NB4 (cell line): Measurements from ENCODE around the gene MIA2.
"Not testable (repeated sequence)": the region's sequence is repeated elsewhere in the genome, so short reads cannot be mapped to it uniquely, and the experiment has no call there.

Experiments
- DNase-seq: peaks from one replicate; pipeline ENCODE4 v3.0.0; 2010; ENCODE audit warnings: low read depth
- H3K4me3 ChIP-seq: one replicate; pipeline ENCODE4 v1.5.1; 2011; ENCODE audit warnings: mild to moderate bottlenecking, low read depth, low read length, moderate library complexity
- CTCF ChIP-seq: IDR thresholded peaks from one replicate; pipeline ENCODE4 v1.5.1; 2012; ENCODE audit warnings: low read depth, low read length
- MYC ChIP-seq: IDR thresholded peaks from 2 replicates; pipeline ENCODE4 v1.6.1; 2011; ENCODE audit warnings: low read depth, low read length
- POLR2A ChIP-seq: IDR thresholded peaks from 2 replicates; pipeline ENCODE4 v1.6.1; 2011; ENCODE audit warnings: mild to moderate bottlenecking; ENCODE audit not compliant: insufficient read length; ENCODE audit errors: extremely low read depth
- TF ChIP-seq, protein P1 (sequence below): IDR thresholded peaks from 2 replicates; pipeline ENCODE4 v1.6.1; 2011; ENCODE audit warnings: low read depth, low read length

MIA2 gene

DNA sequence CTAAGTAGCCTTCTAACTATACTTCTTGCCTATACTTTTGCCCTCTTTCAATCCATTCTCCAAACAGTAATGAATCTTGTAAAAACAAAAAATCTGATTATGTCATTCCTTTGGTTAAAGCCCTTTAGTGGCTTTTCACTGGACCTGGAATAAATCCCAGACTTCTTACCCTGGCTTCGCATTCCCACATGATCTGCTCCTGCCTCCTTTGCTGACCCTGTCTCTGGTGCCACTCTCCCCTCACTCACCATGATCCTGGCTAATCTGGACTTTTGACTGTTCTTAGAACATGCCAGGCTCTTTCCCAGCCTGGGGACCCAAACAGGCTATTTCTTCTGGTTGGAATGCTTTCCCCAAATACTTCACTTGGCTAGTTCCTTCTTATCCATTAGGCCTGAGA, 7.9 kb downstream of the MIA2 start:
- H3K4me3 ChIP-seq, result no peak overlapping the region
- no peak for DNase-seq
- TF ChIP-seq MYC (no peak), CTCF (no peak), POLR2A (no peak)
- TF ChIP-seq, protein P1, sequence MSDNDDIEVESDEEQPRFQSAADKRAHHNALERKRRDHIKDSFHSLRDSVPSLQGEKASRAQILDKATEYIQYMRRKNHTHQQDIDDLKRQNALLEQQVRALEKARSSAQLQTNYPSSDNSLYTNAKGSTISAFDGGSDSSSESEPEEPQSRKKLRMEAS, result no peak

DNA sequence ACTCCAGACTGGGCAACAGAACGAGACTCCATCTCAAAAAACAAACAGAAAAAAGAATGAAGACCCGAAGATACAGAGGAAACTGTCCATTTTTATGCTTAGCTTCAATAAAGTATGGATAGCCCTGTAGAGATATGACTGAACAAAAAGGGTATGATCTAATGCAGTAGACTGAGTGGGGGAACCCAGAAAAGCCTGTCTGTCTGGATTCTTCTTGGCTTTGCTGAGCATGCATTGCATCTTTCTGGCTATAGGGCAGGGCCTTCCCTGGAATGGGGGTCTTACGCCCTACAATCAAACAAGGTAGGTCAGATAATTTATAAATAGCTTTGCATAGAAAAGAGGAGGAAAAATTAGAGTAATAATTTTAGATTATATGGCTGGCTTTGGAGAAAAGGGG, 10.1 kb downstream of the MIA2 start:
- no peak for TF ChIP-seq POLR2A
- TF ChIP-seq, protein P1, result no peak

DNA sequence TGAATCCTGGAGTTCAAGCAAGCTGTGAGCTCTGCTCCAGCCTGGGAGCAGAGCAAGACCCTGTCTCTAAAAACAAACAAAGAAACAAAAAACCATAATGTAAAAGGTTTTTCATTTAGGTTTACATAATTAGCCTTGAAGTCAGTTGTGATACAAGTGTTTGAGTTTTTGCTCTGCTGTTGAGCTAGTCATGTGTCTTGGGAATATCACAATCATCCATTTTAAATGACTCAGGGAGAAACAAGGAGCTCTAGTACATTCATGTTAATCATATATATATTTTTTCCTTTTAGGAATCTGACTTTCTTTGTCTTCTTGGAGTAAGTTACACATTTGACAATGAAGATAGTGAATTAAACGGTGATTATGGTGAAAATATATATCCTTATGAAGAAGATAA, 12.9 kb downstream of the MIA2 start:
- no peak overlapping the region for H3K4me3 ChIP-seq
- DNase-seq, result no peak
- TF ChIP-seq POLR2A (no peak), MYC (no peak), CTCF (no peak)
- TF ChIP-seq, protein P1, result no peak

More for the DNA sequence above, 10.1 kb downstream of the MIA2 start:
- DNase-seq, result no peak
- H3K4me3 ChIP-seq, result no peak overlapping the region

- DNase-seq, result no peak
- TF ChIP-seq MYC (no peak), POLR2A (no peak), CTCF (no peak)
- TF ChIP-seq, protein P1, result no peak
Measured at GRCh38 chr14:39247256-39247655, 13.5 kb downstream of the MIA2 start.

GRCh38 chr14:39251547-39251946, 17.8 kb downstream of the MIA2 start:
- TF ChIP-seq CTCF, result no peak
- TF ChIP-seq POLR2A, result no peak
- TF ChIP-seq, protein P1, result no peak
- no peak for TF ChIP-seq MYC
- DNase-seq, result no peak
- no peak overlapping the region for H3K4me3 ChIP-seq

More at GRCh38 chr14:39247256-39247655, 13.5 kb downstream of the MIA2 start:
- no peak overlapping the region for H3K4me3 ChIP-seq

DNA sequence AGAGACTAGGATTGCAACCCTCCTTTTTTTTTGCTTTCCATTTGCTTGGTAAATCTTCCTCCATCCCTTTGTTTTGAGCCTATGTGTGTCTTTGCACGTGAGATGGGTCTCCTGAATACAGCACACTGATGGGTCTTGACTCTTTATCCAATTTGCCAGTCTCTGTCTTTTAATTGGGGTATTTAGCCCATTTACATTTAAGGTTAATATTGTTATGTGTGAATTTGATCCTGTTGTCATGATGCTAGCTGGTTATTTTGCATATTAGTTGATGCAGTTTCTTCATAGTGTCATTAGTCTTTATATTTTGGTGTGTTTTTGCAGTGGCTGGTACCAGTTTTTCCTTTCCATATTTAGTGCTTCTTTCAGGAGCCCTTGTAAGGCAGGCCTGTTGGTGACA, 23.7 kb downstream of the MIA2 start:
- not testable (repeated sequence) for DNase-seq, H3K4me3 ChIP-seq

DNA sequence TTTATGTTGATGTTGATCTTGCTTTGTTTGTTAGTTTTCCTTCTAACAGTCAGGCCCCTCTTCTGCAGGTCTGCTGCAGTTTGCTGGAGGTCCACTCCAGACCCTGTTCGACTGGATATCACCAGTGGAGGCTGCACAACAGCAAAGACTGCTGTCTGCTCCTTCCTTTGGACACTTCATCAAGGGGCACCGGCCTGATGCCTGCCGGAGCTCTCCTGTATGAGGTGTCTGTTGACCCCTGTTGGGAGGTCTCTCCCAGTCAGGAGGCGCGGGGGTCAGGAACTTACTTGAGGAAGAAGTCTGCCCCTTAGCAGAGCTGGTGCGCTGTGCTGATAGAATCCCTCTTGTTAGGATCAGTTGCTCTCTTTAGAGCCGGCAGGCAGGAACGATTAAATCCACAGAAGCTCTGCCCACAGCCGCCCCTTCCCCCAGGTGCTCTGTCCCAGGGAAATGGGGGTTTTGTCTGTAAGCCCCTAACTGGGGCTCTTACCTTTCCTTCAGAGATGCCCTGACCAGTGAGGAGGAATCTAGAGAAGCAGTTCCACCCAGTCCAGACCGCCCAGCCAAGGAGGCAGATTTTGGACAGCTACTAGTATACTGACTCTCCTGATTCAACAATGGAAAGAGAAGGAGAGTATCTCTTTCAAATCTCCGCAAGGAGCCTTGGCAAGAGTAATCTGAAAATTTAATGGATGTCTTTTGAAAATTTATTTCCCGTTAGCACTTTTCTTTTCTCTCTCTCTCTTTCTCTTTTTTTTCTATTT, 25.2 kb downstream of the MIA2 start:
- TF ChIP-seq CTCF (no peak), POLR2A (no peak), MYC (no peak)
- TF ChIP-seq, protein P1, result no peak
- no peak overlapping the region for H3K4me3 ChIP-seq
- no peak for DNase-seq

- not testable (repeated sequence) for DNase-seq, H3K4me3 ChIP-seq
Measured at GRCh38 chr14:39260161-39260560, 26.4 kb downstream of the MIA2 start.

GRCh38 chr14:39262214-39262613, 28.5 kb downstream of the MIA2 start:
- not testable (repeated sequence) for DNase-seq, H3K4me3 ChIP-seq
